IPS DF 6.9 (cell line): Measurements from ENCODE around the gene MYO16.

ENCODE experiments used
- DNase-seq: peaks from one replicate; pipeline ENCODE4 v3.0.0-alpha.2; 2013; ENCODE audit warnings: low read depth, low spot score
- H3K27ac ChIP-seq: one replicate; pipeline ENCODE4 v1.5.1; 2013; ENCODE audit warnings: low read length, control low read depth
- H3K27me3 ChIP-seq: 2 replicates; pipeline ENCODE4 v1.6.1; 2013; ENCODE audit warnings: mild to moderate bottlenecking, low read length; ENCODE audit not compliant: control insufficient read depth, insufficient read depth
- H3K36me3 ChIP-seq: 2 replicates; pipeline ENCODE4 v1.6.1; 2013; ENCODE audit warnings: low read length; ENCODE audit not compliant: control insufficient read depth, insufficient read depth
- H3K4me1 ChIP-seq: 2 replicates; pipeline ENCODE4 v1.6.1; 2013; ENCODE audit warnings: low read length; ENCODE audit not compliant: control insufficient read depth, insufficient read depth
- H3K4me3 ChIP-seq: 2 replicates; pipeline ENCODE4 v1.5.1; 2013; ENCODE audit warnings: mild to moderate bottlenecking, low read length
- H3K9me3 ChIP-seq: 2 replicates; pipeline ENCODE4 v1.6.1; 2013; ENCODE audit warnings: low read length, inconsistent platforms; ENCODE audit not compliant: control insufficient read depth, insufficient read depth
- WGBS: extraction: QIAGEN DNeasy Blood & Tissue Kit; methylation state at CpG from one replicate; pipeline ENCODE4 v1.1.7; 2013; ENCODE audit warnings: mixed read lengths, missing lambda C conversion rate; ENCODE audit not compliant: insufficient read length, insufficient coverage; 5-methylcytosine and 5-hydroxymethylcytosine counted together

The MYO16 gene

DNA sequence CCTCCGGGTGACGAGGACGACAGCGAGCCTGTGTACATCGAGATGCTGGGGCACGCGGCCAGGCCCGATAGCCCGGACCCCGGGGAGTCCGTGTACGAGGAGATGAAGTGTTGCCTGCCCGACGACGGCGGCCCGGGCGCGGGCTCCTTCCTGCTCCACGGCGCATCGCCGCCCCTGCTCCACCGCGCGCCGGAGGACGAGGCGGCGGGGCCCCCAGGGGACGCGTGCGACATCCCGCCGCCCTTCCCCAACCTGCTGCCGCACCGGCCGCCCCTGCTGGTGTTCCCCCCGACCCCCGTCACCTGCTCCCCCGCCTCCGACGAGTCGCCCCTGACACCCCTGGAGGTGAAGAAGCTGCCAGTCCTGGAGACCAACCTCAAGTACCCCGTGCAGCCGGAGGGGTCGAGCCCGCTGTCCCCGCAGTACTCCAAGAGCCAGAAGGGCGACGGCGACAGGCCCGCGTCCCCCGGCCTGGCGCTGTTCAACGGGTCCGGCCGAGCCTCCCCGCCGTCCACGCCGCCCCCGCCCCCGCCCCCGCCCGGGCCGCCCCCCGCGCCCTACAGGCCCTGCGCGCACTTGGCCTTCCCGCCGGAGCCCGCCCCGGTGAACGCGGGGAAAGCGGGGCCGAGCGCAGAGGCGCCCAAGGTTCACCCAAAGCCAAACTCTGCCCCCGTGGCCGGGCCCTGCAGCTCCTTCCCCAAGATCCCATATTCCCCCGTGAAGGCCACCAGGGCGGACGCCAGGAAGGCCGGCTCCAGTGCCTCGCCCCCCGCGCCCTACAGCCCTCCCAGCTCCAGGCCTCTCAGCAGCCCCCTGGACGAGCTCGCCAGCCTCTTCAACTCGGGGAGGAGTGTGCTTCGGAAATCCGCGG, 511.3 kb downstream of the MYO16 start:
- Histone ChIP-seq H3K27me3 (no peaks in the 10 kb centered on the region), H3K4me3 (no peak overlapping the region), H3K4me1 (no peaks in the 10 kb centered on the region), H3K9me3 (0 out of 2 replicates have a peak, but pooled peaks cover 2% of the 10 kb centered on the region), H3K36me3 (no peaks in the 10 kb centered on the region), H3K27ac (no peak overlapping the region)
- WGBS, result no CpG with 5 or more reads among the region's 97 CpGs
- DNase-seq, result no peak

GRCh38 chr13:109141706-109142105, 512.3 kb downstream of the MYO16 start:
- WGBS, result no CpG with 5 or more reads among the region's 14 CpGs
- H3K9me3 ChIP-seq, result 0 out of 2 replicates have a peak, but pooled peaks cover 2% of the 10 kb centered on the region
- H3K4me3 ChIP-seq, result no peak overlapping the region
- H3K27ac ChIP-seq, result no peak overlapping the region
- no peaks in the 10 kb centered on the region for H3K4me1 ChIP-seq
- no peak for DNase-seq
- H3K36me3 ChIP-seq, result no peaks in the 10 kb centered on the region
- H3K27me3 ChIP-seq, result no peaks in the 10 kb centered on the region

GRCh38 chr13:109144693-109145437, 515.5 kb downstream of the MYO16 start:
- no peaks in the 10 kb centered on the region for H3K27me3 ChIP-seq
- DNase-seq, result no peak
- no peaks in the 10 kb centered on the region for H3K9me3 ChIP-seq
- H3K4me3 ChIP-seq, result no peak overlapping the region
- no peaks in the 10 kb centered on the region for H3K4me1 ChIP-seq
- no peaks in the 10 kb centered on the region for H3K36me3 ChIP-seq
- WGBS, result no CpG with 5 or more reads among the region's 5 CpGs
- H3K27ac ChIP-seq, result no peak overlapping the region

- no peak for DNase-seq
- H3K4me1 ChIP-seq, result no peaks in the 10 kb centered on the region
- H3K4me3 ChIP-seq, result no peak overlapping the region
- no peaks in the 10 kb centered on the region for H3K27me3 ChIP-seq
- H3K9me3 ChIP-seq, result no peaks in the 10 kb centered on the region
- WGBS, result no CpG with 5 or more reads among the region's 4 CpGs
- no peak overlapping the region for H3K27ac ChIP-seq
- no peaks in the 10 kb centered on the region for H3K36me3 ChIP-seq
Observed at GRCh38 chr13:109145631-109146030, 516.2 kb downstream of the MYO16 start.

DNA sequence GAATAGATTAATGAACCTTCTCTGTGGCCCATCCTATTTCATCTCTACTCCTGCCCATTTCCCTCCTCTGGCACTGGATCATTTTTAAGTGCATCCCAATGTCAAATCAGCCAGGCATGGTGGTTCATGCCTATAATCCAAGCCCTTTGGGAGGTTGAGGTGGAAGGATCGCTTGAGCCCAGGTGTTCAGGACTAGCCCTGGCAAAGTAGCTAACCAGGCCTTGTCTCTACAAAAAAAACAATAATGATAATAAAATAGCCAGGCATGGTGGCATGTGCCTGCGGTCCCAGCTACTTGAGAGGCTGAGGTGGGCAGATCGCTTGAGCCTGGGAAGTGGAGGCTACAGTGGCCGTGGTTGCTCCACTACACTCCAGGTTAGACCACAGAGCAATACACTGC, 517.0 kb downstream of the MYO16 start:
- H3K27ac ChIP-seq, result no peak overlapping the region
- H3K4me3 ChIP-seq, result no peak overlapping the region
- no CpG with 5 or more reads among the region's 4 CpGs for WGBS
- no peak for DNase-seq
- H3K4me1 ChIP-seq, result no peaks in the 10 kb centered on the region
- no peaks in the 10 kb centered on the region for H3K36me3 ChIP-seq
- H3K27me3 ChIP-seq, result no peaks in the 10 kb centered on the region
- H3K9me3 ChIP-seq, result no peaks in the 10 kb centered on the region

DNA sequence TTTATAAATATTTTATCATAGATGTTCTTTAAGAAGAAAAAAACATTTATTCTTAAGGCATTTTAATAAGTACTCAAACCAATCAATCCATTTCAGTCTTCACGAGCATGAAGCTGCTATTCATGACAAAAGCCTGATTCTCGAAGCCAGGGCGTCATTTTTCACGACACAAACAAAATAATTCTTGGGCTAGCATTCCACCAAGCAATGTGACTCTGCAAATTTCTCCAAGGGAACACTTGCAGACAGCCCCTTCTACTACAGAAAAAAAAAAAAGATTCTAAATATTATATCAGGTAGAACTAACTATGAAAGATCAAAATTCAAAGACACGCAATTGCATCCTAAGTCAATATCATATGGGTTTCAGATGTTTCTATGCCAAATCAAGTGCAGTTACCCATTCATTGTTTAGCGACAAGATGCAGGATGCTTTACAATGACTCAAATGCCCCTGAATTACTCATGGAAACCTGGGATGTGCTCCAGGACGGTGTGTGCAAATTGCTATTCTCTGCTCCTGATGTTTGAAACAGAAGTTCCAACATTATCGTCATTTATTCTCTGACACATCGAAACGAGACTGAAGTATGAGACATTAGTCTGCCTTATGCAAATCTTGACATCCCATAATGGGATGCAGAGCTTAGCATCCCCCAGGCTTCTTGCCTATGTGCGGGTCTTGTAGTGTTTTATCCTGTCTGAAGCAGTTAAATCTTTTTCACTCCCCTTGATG, 517.7 kb downstream of the MYO16 start:
- no peaks in the 10 kb centered on the region for H3K36me3 ChIP-seq
- DNase-seq, result no peak
- H3K27me3 ChIP-seq, result no peaks in the 10 kb centered on the region
- H3K9me3 ChIP-seq, result no peaks in the 10 kb centered on the region
- no peak overlapping the region for H3K4me3 ChIP-seq
- no CpG with 5 or more reads among the region's 11 CpGs for WGBS
- H3K4me1 ChIP-seq, result no peaks in the 10 kb centered on the region
- H3K27ac ChIP-seq, result no peak overlapping the region

DNA sequence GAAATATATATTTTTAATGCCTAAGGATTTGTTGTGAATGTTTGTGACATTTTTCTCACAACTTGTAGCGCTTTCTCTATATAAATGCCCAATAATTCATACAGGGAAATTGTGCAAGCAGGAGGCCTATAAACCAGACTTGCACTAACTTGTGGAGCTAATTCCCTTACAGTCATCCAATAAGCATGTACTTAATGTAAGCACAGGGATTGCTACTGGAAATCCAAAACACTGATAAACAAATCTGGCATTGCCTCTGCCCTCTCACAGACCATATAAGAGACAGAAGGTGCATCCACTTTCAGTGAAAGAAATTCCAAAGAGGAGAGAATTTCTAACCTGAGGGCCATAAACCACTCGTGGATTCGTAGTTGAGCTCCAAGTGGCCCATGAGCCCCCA, 518.8 kb downstream of the MYO16 start:
- no peak for DNase-seq
- no peaks in the 10 kb centered on the region for H3K9me3 ChIP-seq
- WGBS, result no CpG with 5 or more reads among the region's 3 CpGs
- no peaks in the 10 kb centered on the region for H3K4me1 ChIP-seq
- H3K36me3 ChIP-seq, result no peaks in the 10 kb centered on the region
- no peaks in the 10 kb centered on the region for H3K27me3 ChIP-seq
- no peak overlapping the region for H3K4me3 ChIP-seq
- H3K27ac ChIP-seq, result no peak overlapping the region

GRCh38 chr13:109150696-109151095, 521.3 kb downstream of the MYO16 start:
- Histone ChIP-seq H3K27ac (no peak overlapping the region), H3K9me3 (no peaks in the 10 kb centered on the region), H3K4me3 (no peak overlapping the region), H3K27me3 (no peaks in the 10 kb centered on the region), H3K36me3 (no peaks in the 10 kb centered on the region), H3K4me1 (no peaks in the 10 kb centered on the region)
- no peak for DNase-seq

GRCh38 chr13:109151255-109151654, 521.8 kb downstream of the MYO16 start:
- H3K36me3 ChIP-seq, result no peaks in the 10 kb centered on the region
- no peak overlapping the region for H3K4me3 ChIP-seq
- H3K4me1 ChIP-seq, result no peaks in the 10 kb centered on the region
- H3K27ac ChIP-seq, result no peak overlapping the region
- no peaks in the 10 kb centered on the region for H3K27me3 ChIP-seq
- H3K9me3 ChIP-seq, result no peaks in the 10 kb centered on the region
- DNase-seq, result no peak
- no CpG with 5 or more reads among the region's 3 CpGs for WGBS

- Histone ChIP-seq H3K4me1 (no peaks in the 10 kb centered on the region), H3K27me3 (no peaks in the 10 kb centered on the region), H3K4me3 (no peak overlapping the region), H3K9me3 (no peaks in the 10 kb centered on the region), H3K36me3 (no peaks in the 10 kb centered on the region), H3K27ac (no peak overlapping the region)
- DNase-seq, result no peak
- WGBS, result no CpG with 5 or more reads among the region's 5 CpGs
Observed at GRCh38 chr13:109151696-109152095, 522.3 kb downstream of the MYO16 start.
